Measurements from ENCODE around the gene INO80C.
"Not testable (repeated sequence)": the region's sequence is repeated elsewhere in the genome, so short reads cannot be mapped to it uniquely, and the experiment has no call there.

Gene INO80C

DNA sequence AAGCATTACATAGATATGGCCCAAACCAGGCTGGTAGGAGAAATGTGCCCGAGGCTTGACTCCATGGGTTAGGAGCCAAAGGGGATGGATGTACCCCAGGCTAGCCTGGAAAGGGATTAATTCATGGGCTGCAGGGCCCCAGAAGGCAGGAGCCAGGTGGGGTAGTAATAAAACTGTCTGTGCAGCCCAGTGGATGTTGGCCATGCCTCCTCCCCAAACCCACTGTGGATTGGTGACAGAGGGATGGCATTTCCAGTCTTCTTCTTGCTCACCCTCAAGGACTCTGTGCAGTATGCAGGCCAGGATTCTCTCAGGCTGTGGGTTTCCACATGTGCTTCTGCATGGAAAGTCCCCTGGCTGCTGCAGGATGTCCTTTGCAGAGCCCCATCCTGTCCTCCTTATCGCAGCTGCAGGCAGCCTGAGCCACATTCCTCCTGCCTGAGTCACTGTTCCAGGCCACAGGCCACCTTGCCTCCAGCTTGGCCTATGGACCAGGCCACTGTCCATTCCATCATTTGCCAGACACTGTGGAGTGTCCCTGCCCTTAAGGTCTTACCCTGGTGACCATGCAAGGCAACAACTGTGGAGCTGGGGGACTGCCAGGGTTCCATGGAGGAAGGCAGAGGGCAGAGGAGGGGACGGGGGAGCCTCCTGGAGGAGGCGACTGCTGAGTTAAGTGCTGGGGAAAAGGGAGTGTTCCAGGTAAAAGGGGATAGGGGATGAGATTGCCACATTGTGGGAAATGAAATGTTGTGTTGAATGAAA, 38.9 kb downstream of the INO80C start:
- DNase-seq (ENCODE audit: low read depth): no peak

DNA sequence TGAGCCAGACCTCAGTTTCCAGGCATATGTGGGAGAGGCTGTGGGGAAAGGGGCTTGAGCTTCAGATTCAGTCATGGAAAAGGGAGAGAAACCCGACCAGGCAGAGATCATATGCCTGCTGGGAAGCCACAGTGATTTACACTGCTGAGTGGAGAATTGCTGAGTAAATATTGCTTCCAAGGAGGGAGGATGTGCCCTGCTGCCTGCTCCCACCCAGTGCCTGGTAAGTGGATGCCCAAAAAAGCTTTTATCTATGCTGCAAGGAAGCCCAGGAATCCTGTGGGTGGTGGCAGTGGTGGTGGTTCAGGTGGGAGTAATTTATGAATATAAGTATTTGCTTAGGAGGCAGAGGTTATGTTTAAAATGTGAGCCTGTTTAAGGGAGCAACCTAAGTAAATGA, 39.5 kb downstream of the INO80C start:
- no peak for DNase-seq (ENCODE audit: low read depth)

DNA sequence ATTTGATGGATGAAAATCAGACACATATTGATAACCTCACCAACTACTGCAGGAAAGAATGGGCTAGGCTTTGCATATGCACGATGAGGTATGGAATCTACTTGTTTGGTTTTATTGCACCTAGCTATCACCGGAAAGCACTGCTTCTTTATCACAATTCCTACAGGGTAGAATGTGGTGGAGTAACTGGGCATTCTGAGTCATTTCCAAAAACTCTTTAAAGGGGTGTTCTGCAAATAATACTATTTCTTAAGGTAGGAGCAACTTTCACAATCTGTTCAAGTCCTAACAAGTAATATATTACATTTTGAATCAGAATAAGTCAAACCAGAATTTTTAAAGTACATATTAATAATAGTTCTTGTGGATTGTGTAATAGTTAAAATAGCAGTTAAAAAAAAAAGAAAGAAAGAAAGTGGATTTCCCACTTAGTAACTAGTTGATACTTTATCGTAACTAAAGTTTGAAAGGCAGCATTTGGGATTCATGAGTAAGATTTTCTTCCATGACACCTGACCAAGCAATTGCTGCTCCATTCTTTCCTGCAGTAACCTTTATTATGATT, 40.5 kb downstream of the INO80C start:
- DNase-seq (ENCODE audit: low read depth): no peak

DNA sequence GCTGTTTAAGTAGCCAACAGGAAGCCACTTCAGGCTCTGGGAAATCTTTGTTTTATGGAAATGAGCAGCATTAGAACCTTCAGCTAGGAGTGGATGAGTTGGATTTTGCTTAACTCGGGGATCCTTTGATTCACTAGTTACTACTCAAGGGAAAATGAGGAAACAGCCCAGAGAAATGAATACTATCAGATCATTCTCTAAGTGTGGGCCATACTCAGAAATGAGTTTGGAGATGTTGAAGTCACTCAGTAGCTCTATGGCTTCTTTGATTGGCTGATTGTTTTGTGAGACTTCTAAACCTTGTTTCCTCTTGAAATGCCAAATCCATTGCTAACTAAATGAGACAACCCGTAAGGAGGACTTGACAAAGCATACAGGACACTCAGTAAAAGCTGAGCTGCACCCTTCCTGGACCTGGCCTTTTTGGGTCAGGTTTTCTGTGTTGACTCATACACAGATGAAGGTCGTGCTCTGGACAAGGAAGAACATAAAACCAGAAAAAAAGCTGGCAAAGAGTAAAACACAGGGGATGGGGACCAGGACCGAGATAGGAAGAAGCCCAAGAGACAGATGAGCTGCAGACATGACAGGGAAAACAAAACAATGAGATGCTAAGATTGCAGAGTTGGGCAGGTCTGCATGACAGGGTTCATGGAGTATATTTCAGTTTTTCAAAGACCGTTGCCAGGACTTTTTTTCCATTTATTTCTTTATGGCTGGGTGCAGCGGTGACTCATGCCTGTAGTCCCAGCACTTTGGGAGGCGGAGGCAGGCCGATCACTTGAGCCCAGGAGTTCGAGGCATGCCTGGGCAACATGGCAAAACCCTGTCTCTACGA, 41.6 kb downstream of the INO80C start:
- no peak for DNase-seq (ENCODE audit: low read depth)

DNA sequence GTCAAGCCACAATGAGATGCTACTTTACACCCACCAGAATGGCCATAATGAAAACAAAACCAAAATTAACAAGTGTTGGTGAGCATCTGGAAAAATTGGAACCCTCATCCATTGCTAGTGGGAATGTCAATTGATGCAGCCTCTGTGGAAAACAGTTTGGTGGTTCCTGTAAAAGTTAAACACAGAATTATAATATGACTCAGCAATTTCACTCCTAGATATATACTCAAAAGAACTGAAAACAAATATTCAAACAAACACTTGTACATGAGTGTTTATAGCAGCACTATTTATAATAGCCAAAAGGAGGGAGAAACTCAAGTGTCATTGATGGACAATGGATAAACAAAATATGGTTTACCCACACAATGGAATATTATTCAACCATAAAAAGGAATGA, 43.0 kb downstream of the INO80C start:
- DNase-seq (ENCODE audit: low read depth): no peak

DNA sequence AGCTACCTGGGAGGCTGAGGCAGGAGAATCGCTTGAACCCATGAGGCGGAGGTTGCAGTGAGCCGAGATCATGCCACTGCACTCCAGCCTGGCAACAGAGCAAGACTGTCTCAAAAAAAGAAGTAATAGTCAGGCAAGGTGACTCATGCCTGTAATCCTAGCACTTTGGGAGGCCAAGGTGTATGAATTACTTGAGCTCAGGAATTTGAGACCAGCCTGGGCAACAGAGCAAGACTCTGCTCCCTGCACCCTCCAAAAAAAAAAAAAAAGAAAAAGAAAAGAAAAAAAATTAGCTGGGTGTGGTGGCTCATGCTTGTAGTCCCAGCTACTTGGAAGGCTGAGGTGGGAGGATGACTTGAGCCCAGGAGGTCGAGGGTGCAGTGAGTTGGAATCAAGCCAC, 44.7 kb downstream of the INO80C start:
- not testable (repeated sequence) for DNase-seq (ENCODE audit: low read depth)

DNA sequence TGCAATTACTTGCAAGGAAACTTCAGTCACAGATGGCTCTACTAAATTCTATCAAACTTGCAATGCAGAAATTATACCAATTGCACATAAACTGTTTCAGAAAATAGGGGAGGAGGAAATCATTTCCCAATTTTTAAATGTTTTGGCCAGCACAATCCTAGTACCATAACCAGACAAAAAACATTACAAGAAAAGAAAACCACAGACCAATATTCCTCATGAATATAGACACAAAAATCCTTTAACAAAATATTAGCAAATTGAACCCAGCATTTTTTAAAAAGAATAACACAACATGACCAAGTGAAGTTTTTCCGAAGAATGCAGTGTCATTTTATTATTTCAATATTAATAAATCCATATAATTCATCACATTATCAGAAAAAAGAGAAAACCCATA, 45.8 kb downstream of the INO80C start:
- no peak for DNase-seq (ENCODE audit: low read depth)

DNA sequence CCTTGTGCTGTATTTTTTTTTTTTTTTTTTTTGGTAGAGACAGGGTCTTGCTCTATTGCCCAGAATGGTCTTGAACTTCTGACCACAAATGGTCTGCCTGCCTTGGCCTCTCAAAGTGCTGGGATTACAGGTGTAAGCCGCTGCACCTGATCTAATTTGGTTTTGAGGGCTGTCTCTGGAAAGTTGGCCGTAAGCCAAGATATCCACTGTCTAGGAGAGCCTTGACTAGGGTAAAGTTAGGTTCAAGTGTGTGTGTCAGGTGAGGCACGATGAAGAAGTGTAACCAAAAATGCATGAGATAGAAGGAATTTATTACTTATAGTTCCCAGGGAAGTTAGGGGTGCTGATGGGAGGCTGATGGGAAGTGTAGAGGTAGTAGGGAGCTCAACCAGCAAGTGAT, 46.7 kb downstream of the INO80C start:
- no peak for DNase-seq (ENCODE audit: low read depth)

DNA sequence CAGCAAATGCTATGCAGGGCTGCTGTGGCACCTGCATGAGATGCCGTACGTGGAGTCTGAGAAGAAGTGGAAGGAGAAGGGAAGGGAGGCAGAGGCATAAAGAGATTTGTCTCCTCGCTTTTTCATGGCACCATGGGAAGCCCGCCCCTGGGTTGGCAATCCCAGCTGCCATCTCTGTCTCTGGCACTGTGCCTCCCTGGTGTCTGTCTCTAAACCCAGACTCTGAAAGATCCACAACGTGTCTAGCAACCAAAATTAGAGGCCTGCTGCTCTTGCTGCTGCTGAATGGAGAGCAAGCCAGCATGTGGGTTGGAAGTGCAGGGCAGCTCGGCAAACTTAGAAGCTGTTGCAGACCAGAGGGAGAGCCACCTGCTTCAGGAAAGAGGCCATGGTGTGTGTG, 53.1 kb downstream of the INO80C start:
- no peak for DNase-seq (ENCODE audit: low read depth)

DNA sequence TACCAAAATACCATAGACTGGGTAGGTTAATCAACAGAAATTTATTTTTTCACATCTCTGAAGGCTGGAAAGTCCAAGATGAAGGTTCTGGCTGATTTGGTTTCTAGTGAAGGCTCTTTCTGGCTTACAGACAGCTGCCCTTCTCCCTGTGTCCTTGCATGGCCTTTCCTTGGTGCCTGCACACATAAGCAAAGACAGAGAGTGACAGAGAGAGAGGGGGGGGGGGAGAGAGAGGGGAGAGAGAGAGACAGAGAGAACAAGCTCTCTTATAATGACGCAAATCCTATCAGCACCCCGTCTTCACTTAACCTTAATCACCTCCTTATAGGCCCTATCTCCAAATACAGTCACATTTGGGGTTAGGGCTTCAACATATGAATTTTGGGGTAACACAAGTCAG, 53.9 kb downstream of the INO80C start:
- no peak for DNase-seq (ENCODE audit: low read depth)

DNA sequence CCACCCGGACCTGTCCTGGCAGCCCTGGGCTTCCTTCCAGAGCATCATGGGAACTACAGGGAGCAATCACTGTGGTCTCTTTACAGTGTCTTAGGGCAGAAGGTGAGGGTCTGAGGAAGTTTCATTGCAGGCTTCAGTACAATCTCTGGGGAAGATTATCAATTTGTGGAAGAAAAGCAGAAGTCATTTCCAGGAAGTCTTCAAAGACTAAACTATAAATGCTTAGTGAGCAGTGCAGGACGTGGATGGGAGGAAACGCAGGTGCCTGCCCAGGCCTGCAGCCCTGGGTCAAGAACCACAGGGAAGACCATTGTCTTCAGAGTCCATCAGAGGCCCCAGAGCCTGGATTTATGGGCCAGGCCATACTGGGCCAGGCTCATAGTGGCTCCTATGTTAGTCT, 54.3 kb downstream of the INO80C start:
- no peak for DNase-seq (ENCODE audit: low read depth)

DNA sequence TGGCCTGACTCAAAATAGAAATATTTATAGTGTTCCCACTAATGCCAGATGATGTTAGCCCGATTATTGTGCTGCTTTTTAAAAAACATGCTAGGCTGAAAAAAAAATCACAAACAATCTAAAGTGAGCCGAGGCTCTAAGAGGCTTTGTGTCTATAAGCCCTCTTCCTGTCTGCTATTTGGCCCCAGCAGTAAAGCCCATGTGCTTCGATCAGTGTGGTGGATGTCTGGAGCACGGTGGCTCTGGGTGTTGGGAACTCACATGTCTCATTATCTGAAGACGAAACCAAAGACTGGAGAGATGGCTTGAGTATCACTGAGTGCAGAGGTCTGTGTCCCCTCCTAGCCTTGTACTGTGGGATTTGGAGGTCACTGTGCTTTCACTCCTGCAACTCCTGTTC, 55.1 kb downstream of the INO80C start:
- no peak for DNase-seq (ENCODE audit: low read depth)

DNA sequence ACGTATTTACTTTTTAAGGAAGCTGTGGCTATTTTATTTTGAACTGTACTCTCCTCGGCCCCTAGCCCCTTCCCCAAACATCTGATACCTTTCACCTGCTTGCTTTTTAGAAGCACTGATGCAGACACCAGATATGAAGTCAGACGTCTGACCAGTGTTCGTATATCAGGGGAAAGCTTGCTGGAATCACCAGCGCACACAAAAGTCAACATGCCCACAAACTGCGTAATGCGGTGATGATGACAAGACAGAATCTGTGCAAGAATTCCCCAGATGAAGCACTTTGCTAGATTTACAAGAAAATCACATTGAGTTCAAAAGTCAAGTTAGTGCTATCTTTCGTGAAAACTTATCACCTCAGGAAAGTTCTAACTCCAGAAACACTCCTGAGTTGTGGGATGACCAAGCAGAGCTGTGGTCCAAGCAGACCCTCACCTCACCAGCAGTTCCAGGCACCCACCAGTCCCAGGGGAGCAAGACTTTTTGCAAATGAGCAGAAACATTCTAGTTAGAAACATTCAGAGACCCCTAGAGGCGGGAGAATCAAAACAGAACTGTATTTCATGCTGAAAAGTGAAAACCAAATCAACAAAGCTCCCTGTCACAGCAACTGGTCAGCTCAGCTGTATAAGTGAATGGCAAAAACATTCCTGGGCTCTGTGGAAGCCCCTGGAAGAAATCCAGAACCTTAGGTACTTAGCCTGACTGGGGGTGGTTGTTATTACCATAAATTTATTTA, 55.7 kb downstream of the INO80C start:
- no peak for DNase-seq (ENCODE audit: low read depth)

DNA sequence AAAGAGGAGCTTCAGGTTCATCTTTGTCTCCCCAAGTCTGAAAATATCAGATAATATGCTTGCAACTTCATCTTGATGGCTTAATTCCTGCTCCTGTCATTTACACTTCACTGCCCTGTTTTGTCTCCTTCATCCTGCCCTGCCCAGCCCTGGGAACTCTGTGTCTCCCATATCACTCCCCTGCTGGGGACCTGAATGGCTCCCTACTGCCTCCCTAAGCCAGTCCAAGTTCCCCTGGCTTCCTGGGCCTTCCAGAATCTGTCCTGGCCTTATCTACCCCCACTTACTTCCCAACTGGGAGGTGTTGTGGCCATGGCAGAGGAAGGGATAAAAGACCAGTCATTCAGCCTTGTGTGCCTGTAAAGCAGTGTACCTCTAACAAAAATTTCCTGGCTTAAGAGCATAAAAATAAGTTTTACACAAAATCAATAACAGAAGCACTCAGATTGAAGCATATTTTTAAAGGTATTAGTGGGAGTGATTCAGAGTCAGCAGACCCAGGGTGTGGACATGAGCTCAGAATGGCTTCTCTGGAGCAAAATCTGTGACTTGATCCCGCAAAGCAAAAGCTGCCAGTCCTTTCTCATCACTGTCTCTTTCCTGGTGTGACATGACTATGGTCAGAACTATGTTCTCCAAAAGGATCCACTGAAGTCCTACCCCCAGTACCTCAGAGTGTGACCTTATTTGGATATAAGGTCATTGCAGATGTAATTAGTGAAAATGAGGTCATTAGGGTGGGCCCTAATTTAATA, 59.1 kb downstream of the INO80C start:
- DNase-seq (ENCODE audit: low read depth): no peak

DNA sequence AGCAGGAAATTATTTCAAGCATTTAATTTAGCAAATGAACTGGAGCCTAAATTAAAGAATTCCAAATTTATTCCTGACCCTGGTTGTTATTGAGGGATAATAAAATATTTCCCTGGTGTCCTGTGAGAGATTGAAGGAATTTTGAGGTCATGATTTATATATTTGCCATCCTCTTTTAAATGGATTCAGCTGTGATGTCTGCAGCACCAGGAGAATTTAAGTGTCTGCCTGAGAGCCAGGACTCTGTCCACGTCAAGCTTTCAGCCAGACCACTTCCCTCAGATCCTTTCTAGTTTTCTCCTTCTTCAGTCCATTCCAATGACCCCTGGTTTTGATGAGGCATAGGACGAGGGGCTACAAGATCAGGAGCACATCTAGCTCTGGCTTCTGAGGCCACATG, 59.9 kb downstream of the INO80C start:
- DNase-seq (ENCODE audit: low read depth): no peak

DNA sequence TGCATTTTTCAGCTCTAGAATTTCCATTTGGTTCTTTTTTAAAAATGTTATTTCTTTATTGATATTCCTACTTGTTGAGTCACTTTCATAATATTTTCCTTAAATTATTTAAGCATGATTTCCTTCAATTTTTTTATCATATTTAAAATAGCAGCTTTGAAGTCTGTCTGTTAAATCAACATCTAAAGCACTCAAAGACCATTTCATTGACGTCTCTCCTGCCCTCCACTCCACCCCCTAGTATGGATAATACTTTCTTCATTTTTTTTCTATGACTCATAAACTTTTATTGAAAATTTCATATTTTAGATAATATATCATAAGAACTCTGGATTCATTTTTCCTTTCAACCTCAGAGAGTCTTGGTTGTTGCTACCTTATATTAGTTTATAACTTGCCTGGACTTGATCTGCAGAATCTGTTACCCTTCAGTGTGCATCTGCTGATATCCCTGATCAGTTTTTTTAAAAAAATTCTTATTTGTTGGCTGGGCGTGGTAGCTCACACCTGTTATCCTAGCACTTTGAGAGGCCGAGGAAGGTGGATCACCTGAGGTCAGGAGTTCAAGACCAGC, 61.6 kb downstream of the INO80C start:
- no peak for DNase-seq (ENCODE audit: low read depth)

DNA sequence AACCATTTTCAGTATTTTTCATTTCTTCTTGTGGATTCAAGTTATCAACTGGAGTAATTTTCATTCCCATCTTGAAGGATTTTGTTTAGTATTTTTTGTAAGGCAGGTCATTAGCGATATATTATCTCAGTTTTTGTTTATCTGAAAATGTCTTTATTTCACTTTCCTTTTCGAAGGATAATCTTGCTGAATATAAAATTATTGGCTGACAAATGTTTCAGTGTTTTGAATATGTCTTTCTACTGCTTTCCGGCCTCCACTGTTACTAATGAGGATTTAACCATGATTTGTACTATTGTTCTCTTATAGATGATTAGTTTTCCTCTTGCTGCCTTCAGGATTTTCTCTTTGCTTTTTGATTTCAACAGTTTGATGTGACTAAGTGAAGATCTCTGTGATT, 62.4 kb downstream of the INO80C start:
- no peak for DNase-seq (ENCODE audit: low read depth)

DNA sequence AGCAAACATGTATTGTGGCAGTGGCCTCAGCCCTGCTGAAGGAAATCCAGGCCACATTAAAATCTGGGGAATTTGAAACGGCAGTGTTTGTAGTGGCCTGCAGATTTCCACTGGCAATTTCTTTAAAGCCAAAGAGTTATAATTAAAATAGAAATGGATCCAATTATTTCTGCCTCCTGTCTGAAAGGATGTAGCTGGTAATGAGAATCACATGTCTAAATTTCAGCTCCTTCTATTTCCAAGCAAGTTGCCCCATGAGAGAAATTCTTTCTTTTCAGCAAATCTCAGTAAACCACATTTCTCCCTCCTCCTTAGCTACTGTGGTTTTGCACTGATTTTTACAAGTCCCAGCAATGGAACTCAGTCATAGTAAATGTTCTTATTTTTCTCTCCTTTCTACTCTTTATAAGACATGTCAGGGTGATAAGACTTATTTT, 65.2 kb downstream of the INO80C start:
- no peak for DNase-seq (ENCODE audit: low read depth)

DNA sequence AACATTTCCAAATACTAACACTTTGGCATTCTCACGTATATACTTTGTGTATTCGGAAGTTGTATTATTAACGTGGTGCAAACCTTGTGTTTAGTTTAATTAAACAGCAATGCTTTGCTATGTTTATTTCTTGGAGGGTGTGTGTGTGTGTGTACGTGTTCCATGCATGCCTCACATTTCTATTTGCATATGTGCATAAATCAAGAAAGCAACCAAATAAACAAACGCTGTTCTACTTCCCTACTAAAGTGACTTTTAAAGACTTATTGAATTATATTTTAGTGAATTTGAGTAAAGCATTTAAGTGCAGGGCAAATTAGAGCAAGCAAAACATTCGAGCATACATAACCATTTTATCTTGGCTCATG, 66.4 kb downstream of the INO80C start:
- DNase-seq (ENCODE audit: low read depth): no peak

DNA sequence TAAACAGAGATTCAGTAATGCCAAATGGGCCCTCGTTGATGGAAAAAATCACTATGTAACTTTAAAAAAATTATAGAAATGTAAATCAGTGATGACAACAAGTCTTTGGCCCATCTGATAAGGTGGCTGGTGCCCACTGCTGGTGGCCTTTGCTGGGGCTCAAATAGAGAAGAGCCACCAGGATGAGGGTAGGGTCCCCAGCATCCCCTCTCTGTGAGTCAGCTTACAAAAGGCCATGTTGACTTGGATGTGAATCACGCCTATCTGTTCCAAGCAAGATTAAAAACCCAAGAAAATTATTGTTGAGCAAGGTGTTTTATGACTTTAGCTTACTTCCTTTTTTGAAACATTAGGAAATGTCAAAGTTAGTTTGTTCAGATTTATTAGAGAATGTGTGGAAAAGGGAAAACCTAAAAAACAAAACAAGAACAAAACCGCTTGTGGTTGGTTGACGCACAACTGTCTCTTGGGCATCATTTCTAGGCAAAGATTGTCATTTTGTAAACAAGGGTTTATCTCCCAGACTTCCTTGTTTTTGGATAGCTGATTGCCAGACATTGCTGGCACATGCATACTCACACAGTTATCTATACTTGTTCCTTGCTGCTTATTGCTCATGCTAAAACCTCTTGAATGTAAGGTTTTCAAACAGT, 66.9 kb downstream of the INO80C start:
- DNase-seq (ENCODE audit: low read depth): no peak

DNA sequence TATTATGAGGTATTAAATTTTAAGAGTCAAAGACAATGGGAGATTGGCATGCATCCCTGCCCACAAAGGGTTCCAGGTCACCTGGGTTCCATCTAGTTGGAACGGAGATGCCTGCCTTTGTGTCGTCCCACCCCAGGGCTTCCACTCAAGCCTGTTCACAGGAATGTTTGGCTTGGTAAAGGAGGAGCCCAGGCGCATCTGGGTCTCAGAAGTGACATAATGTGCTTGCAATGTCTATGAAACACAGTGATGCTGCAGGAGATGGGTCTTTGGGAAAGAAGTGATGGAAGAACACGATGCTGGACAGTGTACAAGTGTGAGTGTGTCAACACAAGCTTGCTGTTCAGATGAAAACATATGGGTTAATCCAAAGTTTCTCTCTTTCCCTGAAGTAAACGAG, 71.0 kb downstream of the INO80C start:
- no peak for DNase-seq (ENCODE audit: low read depth)

Measured in activated T-cell treated with anti-CD3 and anti-CD28 coated beads for 24 hours (primary cell).